ENCODE data around the gene SLC7A11.

Gene SLC7A11

DNA sequence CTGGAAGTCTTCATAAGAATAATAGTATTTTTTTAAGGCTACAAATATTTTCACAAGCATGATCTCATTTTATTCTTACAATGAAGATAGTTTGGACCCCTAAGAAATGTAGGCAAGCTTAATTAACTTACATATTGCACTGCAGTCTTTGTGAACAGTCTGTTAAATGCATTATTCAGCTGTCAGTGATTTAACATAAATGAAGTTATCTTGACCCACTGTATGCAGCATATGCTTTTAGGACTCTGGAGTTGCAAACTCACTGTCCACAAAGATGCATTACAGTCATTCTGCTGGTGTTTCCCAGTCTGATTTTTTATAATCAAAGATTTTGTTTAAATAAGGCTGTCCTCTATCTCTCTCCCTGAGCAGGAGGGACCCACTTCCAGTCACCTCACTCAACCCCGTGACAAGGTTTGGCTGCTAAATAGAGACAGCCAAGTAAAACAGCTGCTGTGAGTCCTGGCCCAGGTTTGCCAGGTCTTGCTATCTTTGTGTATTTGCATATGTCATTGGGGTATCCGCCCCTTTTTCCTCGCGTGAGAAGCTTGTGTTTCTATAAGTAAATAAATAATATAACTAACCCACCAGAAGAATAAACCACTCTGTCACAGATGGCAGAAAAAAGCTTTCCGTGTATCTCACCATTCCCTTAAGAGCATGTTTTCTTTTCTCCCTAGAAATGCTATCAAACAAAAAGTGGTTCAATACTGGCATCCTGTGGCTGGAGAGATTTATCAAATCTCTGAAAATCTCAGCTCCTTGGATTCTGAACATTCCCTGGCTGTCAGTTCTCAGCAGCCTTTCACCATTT lies 67.0 kb downstream of the SLC7A11 start:
- TF ChIP-seq, protein P1, sequence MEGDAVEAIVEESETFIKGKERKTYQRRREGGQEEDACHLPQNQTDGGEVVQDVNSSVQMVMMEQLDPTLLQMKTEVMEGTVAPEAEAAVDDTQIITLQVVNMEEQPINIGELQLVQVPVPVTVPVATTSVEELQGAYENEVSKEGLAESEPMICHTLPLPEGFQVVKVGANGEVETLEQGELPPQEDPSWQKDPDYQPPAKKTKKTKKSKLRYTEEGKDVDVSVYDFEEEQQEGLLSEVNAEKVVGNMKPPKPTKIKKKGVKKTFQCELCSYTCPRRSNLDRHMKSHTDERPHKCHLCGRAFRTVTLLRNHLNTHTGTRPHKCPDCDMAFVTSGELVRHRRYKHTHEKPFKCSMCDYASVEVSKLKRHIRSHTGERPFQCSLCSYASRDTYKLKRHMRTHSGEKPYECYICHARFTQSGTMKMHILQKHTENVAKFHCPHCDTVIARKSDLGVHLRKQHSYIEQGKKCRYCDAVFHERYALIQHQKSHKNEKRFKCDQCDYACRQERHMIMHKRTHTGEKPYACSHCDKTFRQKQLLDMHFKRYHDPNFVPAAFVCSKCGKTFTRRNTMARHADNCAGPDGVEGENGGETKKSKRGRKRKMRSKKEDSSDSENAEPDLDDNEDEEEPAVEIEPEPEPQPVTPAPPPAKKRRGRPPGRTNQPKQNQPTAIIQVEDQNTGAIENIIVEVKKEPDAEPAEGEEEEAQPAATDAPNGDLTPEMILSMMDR (IDR thresholded peaks at IDR 0.05; ENCODE audit: low read depth, low read length) = no peak
- no peak overlapping the region for H3K4me3 ChIP-seq (ENCODE audit: low read depth, low read length)

DNA sequence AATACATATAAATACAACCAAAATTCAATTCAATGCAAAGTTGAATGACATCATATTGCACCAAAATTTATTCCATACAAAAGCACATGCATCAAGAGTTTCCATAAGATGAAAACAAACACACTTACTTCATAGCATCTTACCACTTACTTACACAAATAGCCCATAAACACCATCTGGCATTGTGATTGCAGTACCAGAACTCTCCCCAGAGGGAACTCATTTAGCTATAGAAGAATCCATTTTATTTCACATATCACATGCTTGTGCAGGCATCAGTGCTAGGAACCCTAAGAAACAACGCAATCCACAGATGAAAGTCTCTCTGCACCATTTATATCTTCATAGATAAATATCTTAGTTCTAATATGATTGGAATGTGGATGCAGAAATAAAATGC lies 77.9 kb downstream of the SLC7A11 start:
- TF ChIP-seq, protein P1 (IDR thresholded peaks at IDR 0.05; ENCODE audit: low read depth, low read length) = no peak
- no peak overlapping the region for H3K4me3 ChIP-seq (ENCODE audit: low read depth, low read length)

DNA sequence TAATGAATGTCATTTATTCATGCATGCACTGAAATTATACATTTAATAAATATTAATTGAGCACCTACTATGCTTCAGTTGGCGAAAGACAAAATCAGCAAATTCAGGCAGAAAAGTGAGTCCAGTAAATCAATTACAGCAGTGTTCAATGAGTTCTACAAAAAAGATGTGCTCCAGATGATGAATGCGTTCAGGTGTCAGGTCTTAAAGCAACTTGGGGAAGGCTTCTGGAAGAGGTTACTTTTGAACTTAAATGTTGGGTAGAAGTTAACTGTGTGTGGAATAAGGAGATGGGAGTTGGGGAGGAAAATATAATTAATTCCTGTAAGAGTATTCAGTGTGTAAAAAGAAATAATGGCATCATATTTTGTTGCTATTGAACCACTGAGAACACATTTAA lies 79.0 kb downstream of the SLC7A11 start:
- TF ChIP-seq, protein P1 (IDR thresholded peaks at IDR 0.05; ENCODE audit: low read depth, low read length) = no peak
- H3K4me3 ChIP-seq (ENCODE audit: low read depth, low read length) = no peak overlapping the region

DNA sequence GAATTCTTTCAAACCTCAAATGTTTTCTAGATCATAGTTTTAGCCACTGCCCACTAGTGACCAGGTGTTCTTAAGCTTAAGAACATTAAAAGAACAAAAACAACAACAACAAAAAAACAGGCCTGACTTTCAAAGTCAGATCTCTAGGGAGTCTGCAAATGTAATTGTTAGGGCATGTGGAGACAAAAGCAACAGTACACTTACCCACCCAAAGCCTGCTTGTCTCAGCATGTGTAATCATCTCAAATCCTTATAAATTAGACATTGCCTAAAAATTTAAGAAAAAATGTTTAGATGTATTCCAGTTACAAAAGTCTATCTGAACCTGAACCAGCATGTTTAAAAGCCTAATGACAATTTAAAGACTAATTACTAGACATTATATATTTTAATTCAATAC lies 79.9 kb downstream of the SLC7A11 start:
- H3K4me3 ChIP-seq (ENCODE audit: low read depth, low read length) = no peak overlapping the region

DNA sequence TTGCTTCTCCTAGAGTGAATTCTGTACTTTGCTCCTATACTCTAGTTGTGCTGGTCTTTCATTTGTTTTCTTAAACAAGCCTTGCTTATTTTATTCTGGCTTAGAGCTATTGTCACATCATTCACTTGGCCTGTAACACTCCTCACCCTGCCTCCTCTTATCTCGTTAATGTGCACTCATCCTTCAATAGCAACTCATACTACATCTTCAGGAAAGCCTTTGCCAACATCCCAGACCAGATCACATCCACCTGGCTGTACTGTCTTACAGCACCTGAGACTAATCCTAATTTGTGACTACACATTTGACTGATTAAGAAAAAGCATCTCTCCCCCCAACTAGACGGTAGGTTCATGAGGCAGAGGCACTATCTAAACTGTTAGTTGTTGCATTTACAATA lies 80.8 kb downstream of the SLC7A11 start:
- no peak overlapping the region for H3K4me3 ChIP-seq (ENCODE audit: low read depth, low read length)
- TF ChIP-seq, protein P1 (IDR thresholded peaks at IDR 0.05; ENCODE audit: low read depth, low read length) = no peak

More for the DNA sequence above, 79.9 kb downstream of the SLC7A11 start:
- TF ChIP-seq, protein P1 (IDR thresholded peaks at IDR 0.05; ENCODE audit: low read depth, low read length) = no peak

DNA sequence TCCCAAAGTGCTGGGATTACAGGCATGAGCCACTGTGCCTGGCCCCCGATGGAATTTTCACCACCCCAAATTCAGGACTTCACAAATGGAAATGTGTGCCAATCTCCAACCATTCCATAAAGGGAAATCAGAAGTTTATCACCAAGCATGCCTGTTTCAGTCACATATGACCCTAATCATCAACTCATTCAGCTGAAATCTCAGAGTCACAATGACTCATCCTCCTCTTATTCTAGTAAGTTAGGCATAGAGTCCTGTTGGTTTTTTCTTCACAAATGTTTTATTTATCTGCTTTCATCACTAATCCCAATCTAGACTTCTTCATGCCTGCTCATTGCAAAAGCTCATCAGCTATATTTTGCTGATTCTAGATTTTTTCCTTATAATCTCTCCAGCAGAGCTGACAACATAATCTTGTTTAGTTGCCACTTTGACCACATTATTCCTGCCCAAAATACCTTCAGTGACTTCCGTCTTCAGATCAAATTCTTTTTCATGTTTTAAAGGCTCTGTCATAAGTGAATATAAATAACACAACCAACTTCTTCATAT lies 83.3 kb downstream of the SLC7A11 start:
- H3K4me3 ChIP-seq (ENCODE audit: low read depth, low read length) = no peak overlapping the region
- TF ChIP-seq, protein P1 (IDR thresholded peaks at IDR 0.05; ENCODE audit: low read depth, low read length) = no peak

DNA sequence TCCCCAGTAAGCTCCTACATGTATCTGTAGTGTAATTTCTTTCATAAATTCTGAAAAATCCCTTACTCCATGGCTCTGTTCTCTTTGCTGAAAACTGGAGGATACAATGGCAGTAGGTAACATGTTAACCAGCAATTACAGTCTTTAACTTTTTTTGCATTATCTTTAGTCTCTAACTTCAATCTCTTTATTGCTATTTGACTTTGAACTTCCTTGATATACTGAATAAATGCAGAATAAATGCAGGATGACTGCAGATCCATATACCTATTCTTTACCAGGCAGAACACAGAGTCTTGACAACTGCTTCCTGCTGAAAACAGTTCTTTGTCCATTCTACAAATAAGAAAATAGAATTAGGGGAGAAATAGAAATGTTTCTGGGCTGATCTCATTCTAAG lies 101.3 kb downstream of the SLC7A11 start:
- TF ChIP-seq, protein P1 (IDR thresholded peaks at IDR 0.05; ENCODE audit: low read depth, low read length) = no peak
- no peak overlapping the region for H3K4me3 ChIP-seq (ENCODE audit: low read depth, low read length)

Measured in WI38 (cell line).